ENCODE measurements around the gene PPEF1. TPM values are rescaled to one million over a fixed set of nuclear protein-coding genes. Genes with fewer than 3 reads are reported as not detected.

Gene PPEF1
- total RNA-seq, 1 donor from 2014 or later, result 1.0 TPM

GRCh38 chrX:18874560-18875255, 167.3 kb downstream of the PPEF1 start:
- Histone ChIP-seq H3K4me1 (ENCODE audit: control insufficient read depth in 3 of 3, insufficient read depth in 3 of 3, low read length in 3 of 3) (peaks cover 4 to 18% (median 10%) of the 10 kb centered on the region in 3 donors), H3K27ac (ENCODE audit: low read depth, low read length) (no peak overlapping the region), H3K9ac (ENCODE audit: low read depth in 1 of 3, low read length in 3 of 3) (no peak overlapping the region), H3K27me3 (ENCODE audit: control insufficient read depth in 3 of 3, insufficient read depth in 3 of 3, low read length in 3 of 3) (no peaks in the 10 kb centered on the region), H3K4me3 (ENCODE audit: low read length in 3 of 3) (no peak overlapping the region), H3K9me3 (ENCODE audit: control insufficient read depth in 3 of 3, low read length in 3 of 3) (no peaks in the 10 kb centered on the region), H3K36me3 (ENCODE audit: control insufficient read depth in 3 of 3, insufficient read depth in 3 of 3, low read length in 3 of 3) (no peaks in the 10 kb centered on the region)

GRCh38 chrX:18875256-18875878, 167.9 kb downstream of the PPEF1 start:
- H3K27ac ChIP-seq (ENCODE audit: low read depth, low read length), result no peak overlapping the region
- H3K9me3 ChIP-seq (ENCODE audit: control insufficient read depth in 3 of 3, low read length in 3 of 3), result no peaks in the 10 kb centered on the region
- H3K27me3 ChIP-seq (ENCODE audit: control insufficient read depth in 3 of 3, insufficient read depth in 3 of 3, low read length in 3 of 3), result no peaks in the 10 kb centered on the region
- peaks cover 4 to 18% (median 10%) of the 10 kb centered on the region in 3 donors for H3K4me1 ChIP-seq (ENCODE audit: control insufficient read depth in 3 of 3, insufficient read depth in 3 of 3, low read length in 3 of 3)
- H3K4me3 ChIP-seq (ENCODE audit: low read length in 3 of 3), result no peak overlapping the region
- H3K9ac ChIP-seq (ENCODE audit: low read depth in 1 of 3, low read length in 3 of 3), result no peak overlapping the region
- no peaks in the 10 kb centered on the region for H3K36me3 ChIP-seq (ENCODE audit: control insufficient read depth in 3 of 3, insufficient read depth in 3 of 3, low read length in 3 of 3)

DNA sequence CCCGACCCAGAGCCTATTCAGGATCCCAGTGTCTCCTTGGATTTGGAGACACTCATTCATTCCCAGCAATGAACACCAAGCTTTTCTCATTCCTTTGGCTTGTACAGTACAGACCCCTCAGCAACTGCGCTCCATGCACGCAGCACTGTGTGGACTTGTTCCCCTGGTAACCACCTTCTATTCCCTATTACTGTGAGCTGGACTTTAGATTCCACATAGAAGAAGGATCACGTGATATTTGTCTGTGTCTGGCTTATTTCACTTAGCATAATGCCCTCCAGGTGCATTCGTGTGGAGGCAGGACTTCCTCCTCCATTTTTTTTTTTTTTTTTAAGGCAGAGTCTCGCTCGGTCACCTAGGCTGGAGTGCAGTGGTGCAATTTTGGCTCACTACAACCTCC, 170.0 kb downstream of the PPEF1 start:
- H3K4me1 ChIP-seq (ENCODE audit: control insufficient read depth in 3 of 3, insufficient read depth in 3 of 3, low read length in 3 of 3), result peaks cover under 1 to 8% (median 3%) of the 10 kb centered on the region in 3 donors

More for the DNA sequence above, 170.0 kb downstream of the PPEF1 start:
- no peaks in the 10 kb centered on the region for H3K9me3 ChIP-seq (ENCODE audit: control insufficient read depth in 3 of 3, low read length in 3 of 3)
- no peaks in the 10 kb centered on the region for H3K27me3 ChIP-seq (ENCODE audit: control insufficient read depth in 3 of 3, insufficient read depth in 3 of 3, low read length in 3 of 3)
- H3K36me3 ChIP-seq (ENCODE audit: control insufficient read depth in 3 of 3, insufficient read depth in 3 of 3, low read length in 3 of 3), result no peaks in the 10 kb centered on the region
- H3K9ac ChIP-seq (ENCODE audit: low read depth in 1 of 3, low read length in 3 of 3), result no peak overlapping the region
- no peak overlapping the region for H3K27ac ChIP-seq (ENCODE audit: low read depth, low read length)
- no peak overlapping the region for H3K4me3 ChIP-seq (ENCODE audit: low read length in 3 of 3)

Other genes with a start within 250 kb of the PPEF1 start
- gene RS1, start 35.5 kb upstream of the PPEF1 start, total RNA-seq, result under 0.01 TPM